A549 treated with GW870086 at 1 μM for 4 hours (cell line): Measurements from ENCODE around the gene OR51V1. TPM values are rescaled to one million over a fixed set of nuclear protein-coding genes. Genes with fewer than 3 reads are reported as not detected.

Experiments
- total RNA-seq: library from RNA; stranded (reverse); fragments of 200-300 nt; extraction: Qiagen RNA extraction; gene quantifications from 5 replicates; pipeline ENCODE4 v1.2.3, GENCODE V29; 2022; ENCODE audit warnings: low read depth

Gene OR51V1
- not detected in 5 replicates for total RNA-seq

GRCh38 chr11:5200582-5200981 lies at the start of gene OR51V1:
Gene OR51V1 (minus strand): TSS chr11:5200682. CDS start chr11:5200682, 0 bp downstream.

GRCh38 chr11:5249807-5250396 lies 49.4 kb upstream of the OR51V1 start, which contains the start of gene HBG1:
Gene HBG1 (minus strand): TSS chr11:5249857. CDS start chr11:5249804, 53 bp downstream.

GRCh38 chr11:5234381-5234834 lies 33.9 kb upstream of the OR51V1 start, which contains the start of gene HBD:
Gene HBD (minus strand): TSS chr11:5234483. CDS start chr11:5234433, 50 bp downstream.

GRCh38 chr11:5226732-5227310 lies 26.3 kb upstream of the OR51V1 start, which contains the start of gene HBB:
Gene HBB (minus strand): TSS chr11:5227071. CDS start chr11:5227021, 50 bp downstream.

GRCh38 chr11:5154657-5155056 lies 45.8 kb downstream of the OR51V1 start, which contains the start of gene OR52A1:
Gene OR52A1 (minus strand): TSS chr11:5154757. CDS start chr11:5152369, 2,388 bp downstream.

Other genes with a start within 250 kb of the OR51V1 start
- gene OR51A2, start 245.0 kb downstream of the OR51V1 start, total RNA-seq, result not detected in 5 replicates
- not detected in 5 replicates for gene OR51L1, start 205.8 kb downstream of the OR51V1 start, total RNA-seq
- gene OR52J3, start 154.2 kb downstream of the OR51V1 start, total RNA-seq, result not detected in 5 replicates
- gene OR52E2, start 141.1 kb downstream of the OR51V1 start, total RNA-seq, result not detected in 5 replicates
- gene OR52E1, start 131.1 kb downstream of the OR51V1 start, total RNA-seq, result not detected in 5 replicates
- not detected in 5 replicates for gene OR52A5, start 62.3 kb downstream of the OR51V1 start, total RNA-seq
- not detected in 5 replicates for gene OR52A1, start 45.9 kb downstream of the OR51V1 start, total RNA-seq
- not detected in 5 replicates for gene HBB, start 26.4 kb upstream of the OR51V1 start, total RNA-seq
- gene HBD, start 33.8 kb upstream of the OR51V1 start, total RNA-seq, result not detected in 5 replicates
- not detected in 5 replicates for gene HBG1, start 49.2 kb upstream of the OR51V1 start, total RNA-seq
- gene HBG2, start 54.1 kb upstream of the OR51V1 start, total RNA-seq, result not detected in 5 replicates
- 0.38 TPM in 1 of 5 replicates, not detected in the others for gene HBE1, start 69.3 kb upstream of the OR51V1 start, total RNA-seq
- gene OR51B4, start 101.3 kb upstream of the OR51V1 start, total RNA-seq, result not detected in 5 replicates
- gene OR51B2, start 123.6 kb upstream of the OR51V1 start, total RNA-seq, result not detected in 5 replicates
- gene OR51B5, start 142.8 kb upstream of the OR51V1 start, total RNA-seq, result 0.10 TPM in 2 of 5 replicates, not detected in the others
- not detected in 5 replicates for gene OR51B6, start 150.8 kb upstream of the OR51V1 start, total RNA-seq
- not detected in 5 replicates for gene OR51M1, start 183.1 kb upstream of the OR51V1 start, total RNA-seq
- gene OR51Q1, start 221.4 kb upstream of the OR51V1 start, total RNA-seq, result not detected in 5 replicates
- gene OR51I1, start 240.8 kb upstream of the OR51V1 start, total RNA-seq, result not detected in 5 replicates
- not detected in 5 replicates for gene OR51I2, start 248.6 kb upstream of the OR51V1 start, total RNA-seq